GM12865 (cell line): Measurements from ENCODE around the gene SLCO3A1.

ENCODE experiments used
- DNase-seq: peaks from one replicate; pipeline ENCODE4 v3.0.0; 2010; ENCODE audit warnings: low read depth
- H3K4me3 ChIP-seq: 2 replicates; pipeline ENCODE4 v1.5.1; 2011; ENCODE audit warnings: mild to moderate bottlenecking, low read depth, low read length, control low read depth
- TF ChIP-seq, protein P1 (sequence below): IDR thresholded peaks from 2 replicates; pipeline ENCODE4 v1.5.1; 2011; ENCODE audit warnings: low read length, control low read depth, low read depth, inconsistent platforms; ENCODE audit not compliant: insufficient read depth; ENCODE audit errors: missing control alignments

The SLCO3A1 gene

DNA sequence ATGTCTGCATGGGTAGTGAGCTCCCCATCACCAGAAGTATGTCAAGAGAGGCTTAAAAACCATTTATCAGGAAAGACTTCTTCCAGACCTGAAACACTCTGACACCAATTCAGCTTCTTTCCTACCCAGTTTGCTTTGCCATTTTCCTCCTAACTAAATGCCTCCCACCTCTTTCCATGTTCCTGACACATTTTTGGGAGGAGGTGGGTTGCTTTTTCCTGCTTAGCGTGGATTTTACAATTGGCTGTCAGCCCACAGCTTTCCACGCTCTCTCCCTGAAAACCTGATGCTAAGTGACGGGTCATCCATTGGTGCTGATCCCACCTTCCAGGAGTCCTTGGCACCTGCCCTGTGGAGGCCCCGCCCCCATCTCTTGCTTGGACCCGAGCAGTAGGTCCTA is 275.3 kb downstream of the SLCO3A1 start:
- TF ChIP-seq, protein P1, sequence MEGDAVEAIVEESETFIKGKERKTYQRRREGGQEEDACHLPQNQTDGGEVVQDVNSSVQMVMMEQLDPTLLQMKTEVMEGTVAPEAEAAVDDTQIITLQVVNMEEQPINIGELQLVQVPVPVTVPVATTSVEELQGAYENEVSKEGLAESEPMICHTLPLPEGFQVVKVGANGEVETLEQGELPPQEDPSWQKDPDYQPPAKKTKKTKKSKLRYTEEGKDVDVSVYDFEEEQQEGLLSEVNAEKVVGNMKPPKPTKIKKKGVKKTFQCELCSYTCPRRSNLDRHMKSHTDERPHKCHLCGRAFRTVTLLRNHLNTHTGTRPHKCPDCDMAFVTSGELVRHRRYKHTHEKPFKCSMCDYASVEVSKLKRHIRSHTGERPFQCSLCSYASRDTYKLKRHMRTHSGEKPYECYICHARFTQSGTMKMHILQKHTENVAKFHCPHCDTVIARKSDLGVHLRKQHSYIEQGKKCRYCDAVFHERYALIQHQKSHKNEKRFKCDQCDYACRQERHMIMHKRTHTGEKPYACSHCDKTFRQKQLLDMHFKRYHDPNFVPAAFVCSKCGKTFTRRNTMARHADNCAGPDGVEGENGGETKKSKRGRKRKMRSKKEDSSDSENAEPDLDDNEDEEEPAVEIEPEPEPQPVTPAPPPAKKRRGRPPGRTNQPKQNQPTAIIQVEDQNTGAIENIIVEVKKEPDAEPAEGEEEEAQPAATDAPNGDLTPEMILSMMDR, result no peak
- H3K4me3 ChIP-seq, result no peak overlapping the region
- no peak for DNase-seq

DNA sequence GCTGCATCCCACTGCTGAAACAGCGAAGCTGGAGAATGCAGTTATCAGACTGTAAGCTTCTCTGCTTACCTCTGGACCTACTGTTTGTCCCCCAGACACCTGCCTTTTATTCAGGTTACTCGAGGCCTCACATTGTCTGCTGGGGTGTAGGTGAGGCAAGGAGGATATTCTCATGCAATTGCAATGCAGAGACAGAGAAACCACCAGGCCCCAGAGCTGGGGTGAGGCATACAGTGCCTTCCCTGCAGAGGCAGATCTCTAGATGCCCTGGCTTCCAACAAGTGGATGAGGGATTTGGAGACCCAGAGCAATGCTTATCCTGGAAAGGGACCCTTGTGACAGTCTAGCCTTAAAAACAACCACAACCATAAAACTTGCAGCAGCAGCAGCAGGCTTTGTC is 276.7 kb downstream of the SLCO3A1 start:
- no peak overlapping the region for H3K4me3 ChIP-seq
- TF ChIP-seq, protein P1, result no peak
- no peak for DNase-seq

DNA sequence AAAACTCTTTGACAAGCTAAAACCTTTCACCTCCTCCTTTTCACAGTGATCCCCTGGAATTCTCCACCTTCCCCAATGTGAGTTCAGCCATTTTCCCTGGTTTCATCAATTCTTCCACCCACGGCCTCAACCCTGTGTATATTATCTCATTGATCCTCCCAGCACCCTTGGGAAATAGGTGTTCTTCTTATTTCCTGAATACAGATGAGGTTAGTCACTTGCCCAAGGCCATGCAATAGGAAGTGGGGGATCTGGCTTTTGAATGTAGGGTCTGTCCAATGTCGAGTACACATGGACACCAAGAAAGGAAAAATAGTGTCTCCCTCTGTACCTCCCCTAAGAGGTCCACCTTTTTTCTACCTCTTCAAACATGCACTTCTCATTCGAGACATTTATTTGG is 277.4 kb downstream of the SLCO3A1 start:
- H3K4me3 ChIP-seq, result no peak overlapping the region
- no peak for DNase-seq
- TF ChIP-seq, protein P1, result no peak

DNA sequence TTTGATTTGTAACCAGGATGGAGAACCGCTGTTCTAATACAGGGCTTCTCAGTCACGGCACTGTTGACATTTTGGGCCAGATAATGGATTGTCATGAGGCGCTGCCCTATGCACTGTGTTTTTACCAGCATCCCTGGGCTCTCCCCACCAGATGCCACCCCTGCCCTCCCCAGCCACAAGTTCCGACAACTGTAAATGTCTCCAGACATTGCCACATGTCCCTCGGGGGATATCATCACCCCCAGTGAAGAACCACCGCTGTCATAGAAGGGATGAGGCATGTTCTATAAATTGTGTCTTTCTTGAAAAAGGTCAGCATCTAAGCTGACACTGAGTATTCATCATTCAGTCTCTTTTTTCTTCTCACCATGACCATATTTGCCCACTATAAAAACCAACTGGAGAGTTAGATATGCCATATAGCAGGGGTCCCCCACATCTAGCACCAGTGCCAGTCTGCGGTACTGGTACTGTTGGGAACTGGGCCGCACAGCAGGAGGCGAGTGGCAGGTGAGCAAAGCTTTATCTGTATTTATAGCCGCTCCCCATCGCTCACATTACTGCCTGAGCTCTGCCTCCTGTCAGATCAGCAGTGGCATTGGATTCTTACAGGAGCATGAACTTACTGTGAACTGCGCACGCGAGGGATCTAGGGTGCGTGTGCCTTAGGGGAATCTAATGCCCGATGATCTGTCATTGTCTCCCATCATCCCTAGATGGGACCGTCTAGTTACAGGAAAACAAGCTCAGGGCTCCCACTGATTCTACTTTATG is 279.7 kb downstream of the SLCO3A1 start:
- TF ChIP-seq, protein P1, result no peak
- no peak overlapping the region for H3K4me3 ChIP-seq
- DNase-seq, result no peak

DNA sequence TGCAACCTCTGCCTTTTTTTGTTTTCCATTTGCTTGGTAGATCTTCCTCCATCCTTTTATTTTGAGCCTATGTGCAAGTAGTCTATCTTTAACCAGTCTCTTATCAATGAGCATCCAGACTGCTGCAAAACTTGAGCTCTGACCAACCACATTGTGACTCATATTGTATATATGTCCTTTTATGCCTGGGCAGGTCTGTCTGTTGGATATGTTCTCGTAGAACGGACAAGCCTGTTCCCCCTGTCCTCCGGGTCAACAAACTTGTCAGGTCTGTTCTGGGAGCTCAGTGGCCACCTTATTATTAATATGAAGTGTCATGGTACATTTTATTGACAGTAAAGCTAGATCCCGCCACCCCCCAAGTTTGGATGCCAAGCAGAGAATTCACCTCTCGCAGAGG is 287.3 kb downstream of the SLCO3A1 start:
- TF ChIP-seq, protein P1, result no peak
- no peak for DNase-seq
- no peak overlapping the region for H3K4me3 ChIP-seq

DNA sequence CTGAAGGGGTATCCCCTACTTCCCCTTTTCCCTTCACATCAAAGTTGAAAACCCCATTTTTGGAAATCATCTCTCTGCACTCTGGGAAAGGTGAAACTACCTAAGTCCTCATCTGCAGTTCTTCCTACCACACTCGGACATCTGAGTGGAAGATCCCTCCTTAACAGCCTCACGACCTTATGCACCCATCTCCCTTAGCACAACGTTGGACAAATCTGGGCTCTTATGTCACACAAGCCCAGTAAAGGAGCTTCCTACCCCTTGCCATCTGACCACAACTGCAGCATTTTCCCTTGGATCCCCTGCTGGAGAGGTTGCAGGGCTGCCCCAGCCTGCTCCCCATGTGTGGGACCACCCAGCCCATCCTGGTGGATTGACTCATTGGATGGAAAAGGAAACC is 288.1 kb downstream of the SLCO3A1 start:
- no peak overlapping the region for H3K4me3 ChIP-seq
- TF ChIP-seq, protein P1, result no peak
- DNase-seq, result no peak
